NCI-H2227 treated with DMSO at 0.1 percent for 48 hours (cell line): Measurements from ENCODE around the gene GTF2F2.
"Not testable (repeated sequence)": the region's sequence is repeated elsewhere in the genome, so short reads cannot be mapped to it uniquely, and the experiment has no call there.

Experiments used
- DNase-seq: peaks from one replicate; lab custom pipeline; 2025; lab: John Stamatoyannopoulos, UW

GTF2F2 gene

GRCh38 chr13:45256254-45256653 is 135.9 kb downstream of the GTF2F2 start:
- DNase-seq = no peak

GRCh38 chr13:45257638-45258333 is 137.5 kb downstream of the GTF2F2 start:
- no peak for DNase-seq

- DNase-seq = no peak
These were observed 138.0 kb downstream of the GTF2F2 start for GRCh38 chr13:45258334-45258675.

- no peak for DNase-seq
These were observed 146.9 kb downstream of the GTF2F2 start for GRCh38 chr13:45267215-45267614.

- DNase-seq = no peak
These were observed 148.9 kb downstream of the GTF2F2 start for GRCh38 chr13:45269204-45269603.

- no peak for DNase-seq
These were observed 156.6 kb downstream of the GTF2F2 start for GRCh38 chr13:45276913-45277312.

GRCh38 chr13:45278096-45278645 is 157.9 kb downstream of the GTF2F2 start:
- DNase-seq = peak; percentile 2

GRCh38 chr13:45280011-45280410 is 159.7 kb downstream of the GTF2F2 start:
- DNase-seq = no peak

GRCh38 chr13:45280751-45281634 is 160.7 kb downstream of the GTF2F2 start:
- DNase-seq = peak; percentile 20

GRCh38 chr13:45282994-45283393 is 162.7 kb downstream of the GTF2F2 start:
- no peak for DNase-seq

GRCh38 chr13:45289936-45290563 is 169.7 kb downstream of the GTF2F2 start:
- DNase-seq = no peak

GRCh38 chr13:45292176-45292575 is 171.9 kb downstream of the GTF2F2 start:
- DNase-seq = no peak

GRCh38 chr13:45295536-45295935 is 175.2 kb downstream of the GTF2F2 start:
- DNase-seq = no peak

GRCh38 chr13:45296259-45296658 is 175.9 kb downstream of the GTF2F2 start:
- no peak for DNase-seq

GRCh38 chr13:45297456-45298205 is 177.3 kb downstream of the GTF2F2 start:
- no peak for DNase-seq

GRCh38 chr13:45298206-45298505 is 177.8 kb downstream of the GTF2F2 start:
- no peak for DNase-seq

GRCh38 chr13:45298550-45298949 is 178.2 kb downstream of the GTF2F2 start:
- DNase-seq = not testable (repeated sequence)

- no peak for DNase-seq
These were observed 178.9 kb downstream of the GTF2F2 start for GRCh38 chr13:45299194-45299593.

- DNase-seq = no peak
These were observed 180.1 kb downstream of the GTF2F2 start for GRCh38 chr13:45300190-45300985.

GRCh38 chr13:45301263-45301662 is 181.0 kb downstream of the GTF2F2 start:
- DNase-seq = no peak

GRCh38 chr13:45302507-45302906 is 182.2 kb downstream of the GTF2F2 start:
- DNase-seq = no peak
